Liver (tissue), 9 donors: ENCODE data around the gene GRIP1. TPM values are rescaled to one million over a fixed set of nuclear protein-coding genes. Genes with fewer than 3 reads are reported as not detected.

Source experiments
- DNase-seq: peaks from one replicate; pipeline ENCODE4 v3.0.0-alpha.2; 2017; ENCODE audit warnings: low spot score
- H3K27ac ChIP-seq, 2 donors: one replicate each; pipeline ENCODE4 v1.7.0; 2013; ENCODE audit warnings: inconsistent platforms in 2 of 2, low read length in 2 of 2, control low read depth in 1 of 2, low read depth in 1 of 2, mild to moderate bottlenecking in 1 of 2
- H3K27me3 ChIP-seq, 4 donors: one replicate each; pipeline versions ENCODE4 v1.6.1 to v1.7.0; 2013; ENCODE audit warnings: low read length in 3 of 4, inconsistent platforms in 1 of 4, mild to moderate bottlenecking in 1 of 4, moderate library complexity in 1 of 4; ENCODE audit not compliant: control insufficient read depth in 4 of 4, insufficient read depth in 4 of 4
- H3K36me3 ChIP-seq, 4 donors: one replicate each; pipeline versions ENCODE4 v1.6.1 to v1.7.0; 2013; ENCODE audit warnings: low read length in 3 of 4, mild to moderate bottlenecking in 3 of 4, low read depth in 1 of 4, moderate library complexity in 1 of 4; ENCODE audit not compliant: control insufficient read depth in 4 of 4, insufficient read depth in 3 of 4
- H3K4me1 ChIP-seq, 4 donors: one replicate each; pipeline versions ENCODE4 v1.6.1 to v1.7.0; 2013; ENCODE audit warnings: low read length in 3 of 4, mild to moderate bottlenecking in 3 of 4, moderate library complexity in 1 of 4; ENCODE audit not compliant: control insufficient read depth in 4 of 4, insufficient read depth in 4 of 4
- H3K4me3 ChIP-seq, 3 donors: one replicate each; pipeline versions ENCODE4 v1.6.1 to v1.7.0; 2013; ENCODE audit warnings: low read length in 3 of 3, control low read depth in 1 of 3, low read depth in 1 of 3, mild to moderate bottlenecking in 1 of 3
- H3K9ac ChIP-seq, 2 donors: one replicate each; pipeline ENCODE4 v1.7.0; 2013; ENCODE audit warnings: low read length in 2 of 2, mild to moderate bottlenecking in 2 of 2, moderate library complexity in 2 of 2, control low read depth in 1 of 2, low read depth in 1 of 2
- H3K9me3 ChIP-seq, 4 donors: one replicate each; pipeline versions ENCODE4 v1.6.1 to v1.7.0; 2013; ENCODE audit warnings: low read length in 3 of 4; ENCODE audit not compliant: control insufficient read depth in 4 of 4
- ATF3 ChIP-seq: IDR thresholded peaks from 2 replicates; pipeline ENCODE4 v1.6.1; 2016; ENCODE audit warnings: antibody characterized with exemption
- CTCF ChIP-seq: fragments of 150-350 bp; IDR thresholded peaks from 2 replicates; pipeline ENCODE4 v1.5.1; 2017; ENCODE audit warnings: improper control_type of control experiment, low read depth, low read length; ENCODE audit not compliant: missing input control
- FOXA1 ChIP-seq: IDR thresholded peaks from 2 replicates; pipeline ENCODE4 v1.6.1; 2016; ENCODE audit warnings: antibody characterized with exemption
- FOXA2 ChIP-seq: IDR thresholded peaks from 2 replicates; pipeline ENCODE4 v1.6.1; 2016; ENCODE audit warnings: antibody characterized with exemption
- GABPA ChIP-seq, 2 donors: IDR thresholded peaks in 1 of 2; conservative IDR thresholded peaks in 1 of 2; 2 replicates each; pipeline ENCODE4 v1.6.1; 2016; ENCODE audit warnings: antibody characterized with exemption in 2 of 2, mild to moderate bottlenecking in 1 of 2, moderate library complexity in 1 of 2
- HNF4A ChIP-seq, 2 donors: conservative IDR thresholded peaks; 2 replicates each; pipeline ENCODE4 v1.6.1; 2016; ENCODE audit warnings: antibody characterized with exemption in 2 of 2, mild to moderate bottlenecking in 2 of 2
- HNF4G ChIP-seq: IDR thresholded peaks from 2 replicates; pipeline ENCODE4 v1.6.1; 2016; ENCODE audit warnings: antibody characterized with exemption
- JUND ChIP-seq, 2 donors: IDR thresholded peaks; 2 replicates each; pipeline ENCODE4 v1.6.1; 2016; ENCODE audit warnings: antibody characterized with exemption in 2 of 2
- MAX ChIP-seq: IDR thresholded peaks from 2 replicates; pipeline ENCODE4 v1.6.1; 2016; ENCODE audit warnings: antibody characterized with exemption
- RAD21 ChIP-seq, 2 donors: IDR thresholded peaks; 2 replicates each; pipeline ENCODE4 v1.6.1; 2016; ENCODE audit warnings: antibody characterized with exemption in 2 of 2, mild to moderate bottlenecking in 2 of 2
- REST ChIP-seq: IDR thresholded peaks from 2 replicates; pipeline ENCODE4 v1.6.1; 2016; ENCODE audit warnings: antibody characterized with exemption, mild to moderate bottlenecking
- RXRA ChIP-seq, 2 donors: IDR thresholded peaks; 2 replicates each; pipeline ENCODE4 v1.6.1; 2017 to 2018; ENCODE audit warnings: antibody characterized with exemption in 2 of 2, mild to moderate bottlenecking in 1 of 2
- SP1 ChIP-seq: IDR thresholded peaks from 2 replicates; pipeline ENCODE4 v1.6.1; 2018; ENCODE audit warnings: antibody characterized with exemption, mild to moderate bottlenecking
- WGBS: extraction: QIAGEN DNeasy Blood & Tissue Kit; methylation state at CpG from one replicate; pipeline ENCODE4 v1.1.7; 2013; 5-methylcytosine and 5-hydroxymethylcytosine counted together
- polyA plus RNA-seq, 2 donors: library from polyadenylated mRNA; stranded (reverse) in 1 of 2; unstranded in 1 of 2; fragments of 200-250 nt in 1 of 2; fragments of >200 nt in 1 of 2; fragmentation: Nextera tagmentation in 1 of 2; extraction: Ambion mirVana in 1 of 2; gene quantifications; one replicate each; pipeline versions ENCODE4 v1.2.1 to v1.2.3, GENCODE V29; 2013 to 2015
- total RNA-seq, 2 donors: library from RNA; depleted of rRNA; stranded (reverse); fragments of >200 nt; gene quantifications; one replicate each; pipeline ENCODE4 v1.2.3, GENCODE V29; 2014
- donor health status: healthy.
- donor health status: healthy.
- donor health status: healthy.
- donor health status: healthy.
- donor health status: healthy.

The GRIP1 gene
- total and polyA plus RNA-seq, 4 donors: 0.05 to 1.5 (median 0.24) TPM

GRCh38 chr12:66352197-66352596, 326.7 kb downstream of the GRIP1 start:
- no peaks in the 10 kb centered on the region for H3K27me3 ChIP-seq
- 81% methylated on average over 9 of the region's 9 CpGs for WGBS

GRCh38 chr12:66351301-66351700, 327.6 kb downstream of the GRIP1 start:
- Histone ChIP-seq H3K9me3 (no peaks in the 10 kb centered on the region), H3K27ac (no peak overlapping the region), H3K9ac (no peak overlapping the region), H3K4me3 (no peak overlapping the region), H3K36me3 (peaks cover 0 to 8% (median 2%) of the 10 kb centered on the region in 4 donors), H3K27me3 (no peaks in the 10 kb centered on the region), H3K4me1 (no peaks in the 10 kb centered on the region)
- 97% methylated on average over 2 of the region's 2 CpGs for WGBS
- DNase-seq: no peak
- TF ChIP-seq JUND (IDR thresholded peaks at IDR 0.05) (no peak), ATF3 (no peak), HNF4A (conservative IDR thresholded peaks at IDR 0.05) (no peak), FOXA1 (no peak), REST (no peak), MAX (no peak), FOXA2 (no peak), GABPA (IDR thresholded peaks at IDR 0.05 in 1 of 2, conservative IDR thresholded peaks at IDR 0.05 in 1 of 2) (no peak), RAD21 (IDR thresholded peaks at IDR 0.05) (no peak), SP1 (no peak)

More at GRCh38 chr12:66352197-66352596, 326.7 kb downstream of the GRIP1 start:
- H3K4me1 ChIP-seq: no peaks in the 10 kb centered on the region
- H3K27ac ChIP-seq: no peak overlapping the region
- peaks cover 0 to 8% (median 0%) of the 10 kb centered on the region in 4 donors for H3K36me3 ChIP-seq
- H3K4me3 ChIP-seq: no peak overlapping the region
- H3K9me3 ChIP-seq: no peaks in the 10 kb centered on the region
- TF ChIP-seq RAD21 (IDR thresholded peaks at IDR 0.05) (peak; percentile 6 to 40), RXRA (IDR thresholded peaks at IDR 0.05) (no peak), CTCF (peak; percentile 6), HNF4A (conservative IDR thresholded peaks at IDR 0.05) (no peak), JUND (IDR thresholded peaks at IDR 0.05) (no peak), REST (no peak), ATF3 (no peak), HNF4G (no peak)
- no peak overlapping the region for H3K9ac ChIP-seq
- no peak for DNase-seq
